A673 (cell line): ENCODE measurements around the gene SYNPO. TPM values are rescaled to one million over a fixed set of nuclear protein-coding genes. Genes with fewer than 3 reads are reported as not detected.

Source experiments
- BruUV-seq: library from RNA; stranded (reverse); fragments of 400-500 nt; replicated peaks from 2 replicates; lab custom pipeline; 2021; lab: Mats Ljungman, UMichigan
- CTCF ChIA-PET: fragments of 300-600 bp; sonication (Branson Sonifier 250); formaldehyde crosslinking; loops from one replicate; lab custom pipeline; 2022; ENCODE audit warnings: antibody characterized with exemption; lab: Charles Lee
- POLR2A ChIA-PET: fragments of 300-600 bp; sonication (Branson Sonifier 250); formaldehyde crosslinking; loops from one replicate; lab custom pipeline; 2022; ENCODE audit warnings: antibody characterized with exemption; ENCODE audit not compliant: low non-redundant PET; lab: Charles Lee
- DNase-seq: peaks from one replicate; pipeline ENCODE4 v3.0.0-alpha.2; 2015; ENCODE audit warnings: low spot score
- H3K27ac ChIP-seq: fragments of 200-600 bp; sonication (generic); 2 replicates; pipeline ENCODE4 v1.5.1; 2016; ENCODE audit warnings: mixed run types, low read depth, mild to moderate bottlenecking, mixed read lengths, antibody characterized with exemption, low read length; ENCODE audit not compliant: poor library complexity, severe bottlenecking
- H3K27me3 ChIP-seq: fragments of 200-600 bp; sonication (generic); replicated peaks from 2 replicates; pipeline ENCODE4 v1.6.1; 2017; ENCODE audit warnings: mixed run types, low read depth, mild to moderate bottlenecking, mixed read lengths, antibody characterized with exemption, low read length; ENCODE audit not compliant: insufficient read depth, poor library complexity
- H3K36me3 ChIP-seq: fragments of 200-600 bp; sonication (generic); 2 replicates; pipeline ENCODE4 v1.6.1; 2016; ENCODE audit warnings: mixed run types, mild to moderate bottlenecking, mixed read lengths, antibody characterized with exemption, low read length; ENCODE audit not compliant: insufficient read depth, poor library complexity, severe bottlenecking
- H3K4me1 ChIP-seq: fragments of 200-600 bp; sonication (generic); 2 replicates; pipeline ENCODE4 v1.6.1; 2017; ENCODE audit warnings: mixed run types, mild to moderate bottlenecking, mixed read lengths, antibody characterized with exemption, low read length; ENCODE audit not compliant: insufficient read depth, poor library complexity, severe bottlenecking
- H3K4me3 ChIP-seq: fragments of 200-600 bp; sonication (generic); 2 replicates; pipeline ENCODE4 v1.5.1; 2016; ENCODE audit warnings: low read depth, mixed run types, mild to moderate bottlenecking, mixed read lengths, low read length; ENCODE audit not compliant: poor library complexity, severe bottlenecking
- H3K9me3 ChIP-seq: fragments of 200-600 bp; sonication (generic); 2 replicates; pipeline ENCODE4 v1.6.1; 2016; ENCODE audit warnings: mixed run types, low read depth, mild to moderate bottlenecking, mixed read lengths, antibody characterized with exemption, low read length; ENCODE audit not compliant: poor library complexity, severe bottlenecking
- EZH2 ChIP-seq: fragments of 200-600 bp; sonication (generic); IDR thresholded peaks from 2 replicates; pipeline ENCODE4 v1.6.1; 2017; ENCODE audit warnings: borderline replicate concordance, low read depth, mild to moderate bottlenecking, mixed read lengths, antibody characterized with exemption, low read length; ENCODE audit not compliant: poor library complexity, severe bottlenecking
- intact Hi-C: fragments of 100-400 bp; cut with micrococcal nuclease; formaldehyde crosslinking; loops from one replicate; pipeline ENCODE4 v1.10.0; 2022; ENCODE audit not compliant: unreplicated experiment
- total RNA-seq: library from RNA; stranded (reverse); gene quantifications from 2 replicates; pipeline ENCODE4 v1.2.3, GENCODE V29; 2021
- TF ChIP-seq, protein P1 (sequence below): fragments of 300-800, 200-600 bp; sonication (generic); conservative IDR thresholded peaks from 2 replicates; pipeline ENCODE4 v1.5.1; 2017; ENCODE audit warnings: low read depth, mild to moderate bottlenecking, antibody characterized with exemption, low read length, moderate library complexity, mixed read lengths

The SYNPO gene
- total RNA-seq, 1 experiment from 2014 or later: 7.6 TPM

DNA sequence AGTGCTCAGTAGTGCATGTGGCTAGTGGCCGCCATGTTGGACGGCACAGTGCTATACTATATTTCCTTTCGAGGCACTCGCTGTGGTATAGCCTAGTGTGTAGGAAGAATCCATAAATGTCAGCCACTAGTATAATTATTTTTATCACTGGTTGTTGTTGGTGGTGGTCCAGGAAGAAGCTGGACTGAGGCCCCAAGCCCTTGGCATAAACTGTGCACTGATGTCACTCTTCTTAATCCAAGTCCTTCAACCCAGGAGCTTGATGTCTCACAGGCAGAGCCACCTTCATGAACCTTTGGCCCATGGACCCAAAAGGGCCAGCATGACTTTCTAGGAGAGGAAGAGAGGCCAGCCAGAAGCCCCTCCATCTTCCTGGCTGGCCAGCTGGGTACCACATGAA, 32.5 kb upstream of the SYNPO start:
- no peaks in the 10 kb centered on the region for H3K27me3 ChIP-seq
- H3K27ac ChIP-seq: no peak overlapping the region
- intact Hi-C loops: no loop called here
- no peaks in the 10 kb centered on the region for H3K4me1 ChIP-seq
- no peaks in the 10 kb centered on the region for H3K36me3 ChIP-seq
- ChIA-PET POLR2A (no interaction called here), CTCF (no interaction called here)
- DNase-seq: no peak
- H3K9me3 ChIP-seq: no peaks in the 10 kb centered on the region
- BruUV-seq: no TSS peak
- no peak overlapping the region for H3K4me3 ChIP-seq
- no peak for TF ChIP-seq EZH2
- TF ChIP-seq, protein P1, sequence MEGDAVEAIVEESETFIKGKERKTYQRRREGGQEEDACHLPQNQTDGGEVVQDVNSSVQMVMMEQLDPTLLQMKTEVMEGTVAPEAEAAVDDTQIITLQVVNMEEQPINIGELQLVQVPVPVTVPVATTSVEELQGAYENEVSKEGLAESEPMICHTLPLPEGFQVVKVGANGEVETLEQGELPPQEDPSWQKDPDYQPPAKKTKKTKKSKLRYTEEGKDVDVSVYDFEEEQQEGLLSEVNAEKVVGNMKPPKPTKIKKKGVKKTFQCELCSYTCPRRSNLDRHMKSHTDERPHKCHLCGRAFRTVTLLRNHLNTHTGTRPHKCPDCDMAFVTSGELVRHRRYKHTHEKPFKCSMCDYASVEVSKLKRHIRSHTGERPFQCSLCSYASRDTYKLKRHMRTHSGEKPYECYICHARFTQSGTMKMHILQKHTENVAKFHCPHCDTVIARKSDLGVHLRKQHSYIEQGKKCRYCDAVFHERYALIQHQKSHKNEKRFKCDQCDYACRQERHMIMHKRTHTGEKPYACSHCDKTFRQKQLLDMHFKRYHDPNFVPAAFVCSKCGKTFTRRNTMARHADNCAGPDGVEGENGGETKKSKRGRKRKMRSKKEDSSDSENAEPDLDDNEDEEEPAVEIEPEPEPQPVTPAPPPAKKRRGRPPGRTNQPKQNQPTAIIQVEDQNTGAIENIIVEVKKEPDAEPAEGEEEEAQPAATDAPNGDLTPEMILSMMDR: no peak

DNA sequence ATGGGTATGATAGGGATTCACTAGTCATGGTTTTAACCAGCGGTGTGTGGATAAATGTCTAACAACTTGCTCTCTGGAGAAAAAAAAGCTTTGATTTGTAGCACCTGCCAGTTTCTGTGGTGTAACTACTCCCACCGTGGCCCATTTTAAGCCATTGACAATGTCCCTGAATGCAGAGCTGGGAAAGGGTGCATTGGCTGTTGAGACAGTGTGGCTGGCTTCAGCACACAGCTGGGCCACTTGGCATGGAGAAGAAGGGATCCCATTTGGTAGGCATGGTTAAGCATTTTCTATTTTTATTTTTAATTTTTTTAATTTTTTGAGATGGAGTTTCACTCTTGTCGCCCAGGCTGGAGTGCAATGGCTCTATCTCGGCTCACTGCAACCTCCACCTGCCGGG, 31.5 kb upstream of the SYNPO start:
- Histone ChIP-seq H3K27me3 (no peaks in the 10 kb centered on the region), H3K27ac (no peak overlapping the region), H3K9me3 (no peaks in the 10 kb centered on the region), H3K4me3 (no peak overlapping the region), H3K36me3 (no peaks in the 10 kb centered on the region), H3K4me1 (peaks cover 3% of the 10 kb centered on the region)
- intact Hi-C loops: no loop called here
- no peak for DNase-seq
- POLR2A ChIA-PET: no interaction called here
- CTCF ChIA-PET: interaction anchor here (0.6 kb wide), 1 partner anchor 60 kb away, joined by 4 read pairs; no protein-coding TSS in a partner anchor
- TF ChIP-seq, protein P1: no peak
- BruUV-seq: no TSS peak

DNA sequence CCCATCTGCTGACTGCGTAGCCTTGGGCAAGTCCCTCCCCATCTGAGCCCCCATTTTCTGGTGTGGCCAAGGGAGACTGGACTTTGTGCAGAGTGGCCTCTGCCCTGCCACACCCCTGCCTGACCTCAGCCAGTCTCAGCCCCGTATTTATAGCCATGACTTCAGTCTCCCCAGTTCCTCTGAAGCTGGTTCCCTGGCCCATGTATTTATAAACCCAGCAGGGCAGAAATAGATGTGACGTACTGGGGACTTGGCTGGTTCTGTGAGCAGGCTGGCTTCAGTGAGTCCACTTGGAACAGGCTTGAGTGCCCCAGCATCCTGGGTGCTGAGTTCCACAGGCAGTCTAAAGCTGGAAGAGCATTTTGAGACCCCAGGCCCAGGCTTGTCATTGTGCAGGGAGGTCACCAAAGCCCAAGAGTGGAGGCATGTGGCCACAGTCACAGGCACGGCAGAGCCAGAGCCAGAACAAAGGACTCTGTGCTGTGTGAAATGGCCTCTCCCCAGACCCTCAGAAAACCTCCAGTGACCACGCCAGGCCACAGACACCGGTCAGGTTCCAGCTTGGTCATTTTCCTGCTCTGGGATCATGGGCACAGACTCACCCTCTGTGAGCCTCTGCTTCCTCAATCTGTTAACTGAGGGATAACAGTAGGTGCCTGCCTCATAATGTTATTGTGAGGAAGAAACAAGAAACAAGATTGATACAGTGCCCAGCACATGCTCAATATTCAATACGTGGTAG, 30.4 kb upstream of the SYNPO start:
- ChIA-PET POLR2A (no interaction called here), CTCF (no interaction called here)
- BruUV-seq: no TSS peak
- intact Hi-C loops: no loop called here
- H3K9me3 ChIP-seq: no peaks in the 10 kb centered on the region
- no peak overlapping the region for H3K4me3 ChIP-seq
- no peak for TF ChIP-seq EZH2
- TF ChIP-seq, protein P1: no peak
- no peaks in the 10 kb centered on the region for H3K27me3 ChIP-seq
- H3K36me3 ChIP-seq: no peaks in the 10 kb centered on the region
- peaks cover 13% of the 10 kb centered on the region for H3K4me1 ChIP-seq
- DNase-seq: no peak
- H3K27ac ChIP-seq: no peak overlapping the region
